GM19238 (cell line): ENCODE data around the gene KSR2.

ENCODE experiments used
- DNase-seq: peaks from one replicate; pipeline ENCODE4 v3.0.0; 2011; ENCODE audit warnings: low spot score; ENCODE audit not compliant: insufficient read length

Gene KSR2

GRCh38 chr12:117583092-117583491 lies 385.7 kb downstream of the KSR2 start:
- DNase-seq = no peak

- no peak for DNase-seq
These were observed 386.5 kb downstream of the KSR2 start for GRCh38 chr12:117582135-117582784.

- DNase-seq = no peak
These were observed 388.1 kb downstream of the KSR2 start for GRCh38 chr12:117580718-117581062.

GRCh38 chr12:117580015-117580717 lies 388.6 kb downstream of the KSR2 start:
- no peak for DNase-seq

GRCh38 chr12:117577122-117577657 lies 391.6 kb downstream of the KSR2 start:
- DNase-seq = no peak

- no peak for DNase-seq
These were observed 392.7 kb downstream of the KSR2 start for GRCh38 chr12:117576053-117576452.

- DNase-seq = no peak
These were observed 394.1 kb downstream of the KSR2 start for GRCh38 chr12:117574655-117575054.

GRCh38 chr12:117572755-117573154 lies 396.0 kb downstream of the KSR2 start:
- DNase-seq = no peak

GRCh38 chr12:117571321-117571720 lies 397.5 kb downstream of the KSR2 start:
- DNase-seq = no peak

- no peak for DNase-seq
These were observed 398.2 kb downstream of the KSR2 start for GRCh38 chr12:117570608-117571007.

- no peak for DNase-seq
These were observed 401.1 kb downstream of the KSR2 start for GRCh38 chr12:117567644-117568216.

GRCh38 chr12:117564881-117565280 lies 403.9 kb downstream of the KSR2 start:
- DNase-seq = no peak

GRCh38 chr12:117563706-117564105 lies 405.1 kb downstream of the KSR2 start:
- DNase-seq = no peak

- no peak for DNase-seq
These were observed 405.8 kb downstream of the KSR2 start for GRCh38 chr12:117563007-117563406.

- no peak for DNase-seq
These were observed 406.8 kb downstream of the KSR2 start for GRCh38 chr12:117561990-117562389.

GRCh38 chr12:117559978-117560377 lies 408.8 kb downstream of the KSR2 start:
- no peak for DNase-seq

GRCh38 chr12:117555889-117556288 lies 412.9 kb downstream of the KSR2 start:
- no peak for DNase-seq

- no peak for DNase-seq
These were observed 415.8 kb downstream of the KSR2 start for GRCh38 chr12:117552971-117553370.

- DNase-seq = no peak
These were observed 417.1 kb downstream of the KSR2 start for GRCh38 chr12:117551665-117552064.

- DNase-seq = no peak
These were observed 421.6 kb downstream of the KSR2 start for GRCh38 chr12:117547209-117547608.

- DNase-seq = no peak
These were observed 423.6 kb downstream of the KSR2 start for GRCh38 chr12:117545216-117545615.

- DNase-seq = no peak
These were observed 428.8 kb downstream of the KSR2 start for GRCh38 chr12:117540011-117540410.

GRCh38 chr12:117538926-117539325 lies 429.9 kb downstream of the KSR2 start:
- no peak for DNase-seq
